Hematopoietic multipotent progenitor cell treated with erythropoietin and hydrocortisone succinate and interleukin-3 and kit ligand, for 8 days (in vitro differentiated cells): ENCODE results near the gene SH2D7.

Source experiments
- DNase-seq: peaks from one replicate; pipeline ENCODE4 v3.0.0-alpha.2; 2015

The SH2D7 gene

GRCh38 chr15:78079298-78080087 lies 12.9 kb upstream of the SH2D7 start:
- DNase-seq: no peak

- no peak for DNase-seq
Observed at GRCh38 chr15:78080088-78080460, 12.3 kb upstream of the SH2D7 start.

- no peak for DNase-seq
Observed at GRCh38 chr15:78082106-78082742, 10.1 kb upstream of the SH2D7 start.

GRCh38 chr15:78082743-78083110 lies 9.6 kb upstream of the SH2D7 start:
- DNase-seq: no peak

- no peak for DNase-seq
Observed at GRCh38 chr15:78083186-78083585, 9.2 kb upstream of the SH2D7 start.

- no peak for DNase-seq
Observed at GRCh38 chr15:78083687-78084448, 8.5 kb upstream of the SH2D7 start.

- DNase-seq: no peak
Observed at GRCh38 chr15:78084449-78084750, 8.0 kb upstream of the SH2D7 start.

GRCh38 chr15:78085928-78086327 lies 6.4 kb upstream of the SH2D7 start:
- no peak for DNase-seq

- no peak for DNase-seq
Observed at GRCh38 chr15:78087951-78088772, 4.2 kb upstream of the SH2D7 start.

GRCh38 chr15:78088773-78089080 lies 3.6 kb upstream of the SH2D7 start:
- no peak for DNase-seq

GRCh38 chr15:78090422-78091063 lies 1.8 kb upstream of the SH2D7 start:
- DNase-seq: no peak

- no peak for DNase-seq
Observed at GRCh38 chr15:78093242-78094020, 1.1 kb downstream of the SH2D7 start.

GRCh38 chr15:78097667-78098066 lies 5.3 kb downstream of the SH2D7 start:
- DNase-seq: no peak

GRCh38 chr15:78098131-78098755 lies 5.9 kb downstream of the SH2D7 start:
- DNase-seq: no peak

GRCh38 chr15:78100886-78101285 lies 8.5 kb downstream of the SH2D7 start:
- DNase-seq: no peak

GRCh38 chr15:78101423-78102105 lies 9.2 kb downstream of the SH2D7 start:
- no peak for DNase-seq

- no peak for DNase-seq
Observed at GRCh38 chr15:78102211-78102610, 9.8 kb downstream of the SH2D7 start.

- DNase-seq: no peak
Observed at GRCh38 chr15:78102741-78103140, 10.4 kb downstream of the SH2D7 start.

- no peak for DNase-seq
Observed at GRCh38 chr15:78103406-78104118, 11.2 kb downstream of the SH2D7 start.

- no peak for DNase-seq
Observed at GRCh38 chr15:78104119-78104479, 11.7 kb downstream of the SH2D7 start.
